Fibroblast of mammary gland (primary cell): ENCODE results near the gene ACOT13.
A peak's percentile ranks its signal among the peaks of the same experiment; 100 is the strongest.
"Not testable (repeated sequence)": the region's sequence is repeated elsewhere in the genome, so short reads cannot be mapped to it uniquely, and the experiment has no call there.

Source experiments
- DNase-seq: peaks from one replicate; pipeline ENCODE4 v3.0.0-alpha.2; 2010; ENCODE audit warnings: low read depth
- H3K4me3 ChIP-seq: 2 replicates; pipeline ENCODE4 v1.5.1; 2011; ENCODE audit warnings: low read depth, mild to moderate bottlenecking, low read length, moderate library complexity; ENCODE audit not compliant: control insufficient read depth
- CTCF ChIP-seq: conservative IDR thresholded peaks from 2 replicates; pipeline ENCODE4 v1.5.1; 2011; ENCODE audit warnings: low read depth, low read length, inconsistent platforms; ENCODE audit not compliant: control insufficient read depth, insufficient read depth

Gene ACOT13

GRCh38 chr6:24660105-24660504 lies 6.8 kb upstream of the ACOT13 start:
- no peak for TF ChIP-seq CTCF
- no peak overlapping the region for H3K4me3 ChIP-seq
- no peak for DNase-seq

GRCh38 chr6:24661759-24662158 lies 5.1 kb upstream of the ACOT13 start:
- not testable (repeated sequence) for H3K4me3 ChIP-seq, DNase-seq

- no peak for TF ChIP-seq CTCF
- no peak overlapping the region for H3K4me3 ChIP-seq
- no peak for DNase-seq
These were observed 4.6 kb upstream of the ACOT13 start for GRCh38 chr6:24662236-24662635.

GRCh38 chr6:24663189-24663588 lies 3.7 kb upstream of the ACOT13 start:
- H3K4me3 ChIP-seq, result no peak overlapping the region
- TF ChIP-seq CTCF, result no peak
- DNase-seq, result no peak

GRCh38 chr6:24664046-24664987 lies 2.6 kb upstream of the ACOT13 start:
- no peak for DNase-seq
- H3K4me3 ChIP-seq, result no peak overlapping the region
- TF ChIP-seq CTCF, result no peak

GRCh38 chr6:24666097-24666640 lies 708 bp upstream of the ACOT13 start:
- peak; percentile 21 for DNase-seq
- H3K4me3 ChIP-seq, result peak overlapping the region; percentile 99
- no peak for TF ChIP-seq CTCF

- DNase-seq, result peak; percentile 20
- H3K4me3 ChIP-seq, result peak overlapping the region; percentile 99
- no peak for TF ChIP-seq CTCF
These were observed 514 bp downstream of the ACOT13 start for GRCh38 chr6:24667378-24667803.

GRCh38 chr6:24668066-24668996 lies 1.5 kb downstream of the ACOT13 start:
- H3K4me3 ChIP-seq, DNase-seq: not testable (repeated sequence)
